ENCODE results near the gene SETX. TPM values are rescaled to one million over a fixed set of nuclear protein-coding genes. Genes with fewer than 3 reads are reported as not detected.

SETX gene
- total and polyA plus RNA-seq, 7 donors, result 8.8 to 58.2 (median 45.5) TPM

DNA sequence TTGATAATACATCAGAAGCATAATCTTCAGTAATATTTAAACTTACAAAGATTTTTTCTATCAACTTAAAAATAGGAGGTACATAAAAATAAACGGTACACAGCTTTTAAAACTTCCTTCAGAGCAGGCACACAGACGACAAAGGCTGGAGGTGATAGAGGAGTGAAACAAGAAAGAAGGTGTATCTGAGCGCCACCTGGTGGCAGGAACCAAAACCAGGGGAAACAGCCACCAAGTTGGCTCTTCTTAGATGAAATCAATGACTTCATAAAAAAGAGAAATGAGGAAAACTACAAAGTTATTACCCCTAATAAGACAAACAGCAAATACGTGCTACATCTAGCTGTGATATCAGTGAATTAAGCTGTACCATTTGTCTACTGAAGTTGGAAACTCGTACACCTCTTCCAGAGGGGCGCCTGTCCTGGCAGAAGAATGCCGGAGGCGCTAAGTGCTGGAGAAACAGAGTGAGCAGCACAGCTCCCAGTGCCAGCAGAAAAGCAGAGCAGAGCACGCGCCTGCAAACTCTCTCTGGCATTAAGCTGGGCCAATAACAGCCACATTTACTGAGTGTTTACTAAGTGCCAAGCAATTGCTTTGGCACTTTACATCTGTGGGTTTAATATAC lies 85.9 kb downstream of the SETX start:
- no peak overlapping the region for H3K27ac ChIP-seq
- peaks cover 6 to 94% (median 41%) of the 10 kb centered on the region in 4 donors for H3K36me3 ChIP-seq
- peak; percentile 78 for DNase-seq
- no peak overlapping the region for H3K4me3 ChIP-seq
- 58 to 59% methylated on average over 10 of the region's 10 CpGs for WGBS, 2 donors
- no peaks in the 10 kb centered on the region for H3K27me3 ChIP-seq
- no peaks in the 10 kb centered on the region for H3K4me1 ChIP-seq
- no peaks in the 10 kb centered on the region for H3K9me3 ChIP-seq
- intact Hi-C loops (cut with DNase I), result loop anchor here (2.0 kb wide), 1 partner anchor 506 kb away; no protein-coding TSS in a partner anchor
- TF ChIP-seq EP300 (IDR thresholded peaks at IDR 0.05), result no peak
- TF ChIP-seq, protein P1, sequence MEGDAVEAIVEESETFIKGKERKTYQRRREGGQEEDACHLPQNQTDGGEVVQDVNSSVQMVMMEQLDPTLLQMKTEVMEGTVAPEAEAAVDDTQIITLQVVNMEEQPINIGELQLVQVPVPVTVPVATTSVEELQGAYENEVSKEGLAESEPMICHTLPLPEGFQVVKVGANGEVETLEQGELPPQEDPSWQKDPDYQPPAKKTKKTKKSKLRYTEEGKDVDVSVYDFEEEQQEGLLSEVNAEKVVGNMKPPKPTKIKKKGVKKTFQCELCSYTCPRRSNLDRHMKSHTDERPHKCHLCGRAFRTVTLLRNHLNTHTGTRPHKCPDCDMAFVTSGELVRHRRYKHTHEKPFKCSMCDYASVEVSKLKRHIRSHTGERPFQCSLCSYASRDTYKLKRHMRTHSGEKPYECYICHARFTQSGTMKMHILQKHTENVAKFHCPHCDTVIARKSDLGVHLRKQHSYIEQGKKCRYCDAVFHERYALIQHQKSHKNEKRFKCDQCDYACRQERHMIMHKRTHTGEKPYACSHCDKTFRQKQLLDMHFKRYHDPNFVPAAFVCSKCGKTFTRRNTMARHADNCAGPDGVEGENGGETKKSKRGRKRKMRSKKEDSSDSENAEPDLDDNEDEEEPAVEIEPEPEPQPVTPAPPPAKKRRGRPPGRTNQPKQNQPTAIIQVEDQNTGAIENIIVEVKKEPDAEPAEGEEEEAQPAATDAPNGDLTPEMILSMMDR (IDR thresholded peaks at IDR 0.05), result peak; percentile 51 to 89 (median 73)

DNA sequence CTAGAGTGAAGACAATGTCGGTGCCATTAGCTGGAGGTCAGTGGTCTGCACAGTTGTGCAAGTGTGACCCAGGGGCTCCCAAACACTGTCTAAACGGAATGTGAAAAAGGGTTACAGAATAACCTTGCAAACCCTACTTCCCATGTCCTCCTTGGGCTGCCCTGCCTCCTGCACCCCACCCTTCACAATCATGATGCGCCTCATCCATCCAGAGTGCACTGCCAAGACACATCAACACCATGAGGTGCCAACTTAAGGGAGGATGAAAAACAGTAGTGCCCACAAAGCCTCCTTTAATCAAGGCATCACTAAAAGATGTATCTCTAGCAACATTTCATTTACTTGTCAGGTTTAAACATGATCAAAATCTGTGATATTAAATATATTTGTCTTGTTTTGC lies 87.1 kb downstream of the SETX start:
- H3K36me3 ChIP-seq, result peaks cover 10 to 94% (median 42%) of the 10 kb centered on the region in 4 donors
- 94 to 97% methylated on average over 3 of the region's 3 CpGs for WGBS, 2 donors
- H3K27me3 ChIP-seq, result no peaks in the 10 kb centered on the region
- H3K4me1 ChIP-seq, result no peaks in the 10 kb centered on the region
- DNase-seq, result no peak
- H3K4me3 ChIP-seq, result no peak overlapping the region
- TF ChIP-seq EP300 (IDR thresholded peaks at IDR 0.05) (no peak), POLR2AphosphoS5 (IDR thresholded peaks at IDR 0.05) (no peak), POLR2A (IDR thresholded peaks at IDR 0.05) (no peak)
- TF ChIP-seq, protein P1 (IDR thresholded peaks at IDR 0.05), result no peak
- no peak overlapping the region for H3K27ac ChIP-seq
- no peaks in the 10 kb centered on the region for H3K9me3 ChIP-seq
- intact Hi-C loops (cut with DNase I), result loop anchor here (2.0 kb wide), 1 partner anchor 505 kb away; no protein-coding TSS in a partner anchor

DNA sequence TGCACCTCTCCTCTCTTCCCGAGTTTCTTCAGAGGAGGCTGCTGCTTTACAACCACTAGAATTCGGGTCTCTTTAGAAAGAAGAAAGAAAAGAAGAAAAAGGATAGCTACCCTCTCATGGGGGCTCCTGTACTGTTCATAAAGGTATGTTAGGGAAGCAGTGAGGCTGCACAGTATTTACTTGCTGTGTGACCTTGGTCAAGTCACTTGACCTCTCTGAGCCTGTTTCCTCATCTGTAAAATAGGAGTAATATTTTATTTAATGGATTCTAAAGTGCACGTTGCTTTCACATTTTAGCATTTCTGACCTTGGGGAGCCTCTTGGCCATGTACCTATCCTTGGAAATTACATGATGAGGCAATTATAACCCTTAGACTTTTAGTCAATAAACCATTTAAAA lies 88.8 kb downstream of the SETX start:
- Histone ChIP-seq H3K4me1 (no peaks in the 10 kb centered on the region), H3K36me3 (peaks cover 10 to 90% (median 38%) of the 10 kb centered on the region in 4 donors), H3K27me3 (no peaks in the 10 kb centered on the region), H3K4me3 (no peak overlapping the region), H3K27ac (no peak overlapping the region), H3K9me3 (no peaks in the 10 kb centered on the region)
- no peak for DNase-seq
- TF ChIP-seq EP300 (IDR thresholded peaks at IDR 0.05), result no peak
- TF ChIP-seq, protein P1 (IDR thresholded peaks at IDR 0.05), result no peak
- TF ChIP-seq POLR2A (IDR thresholded peaks at IDR 0.05), result no peak
- TF ChIP-seq POLR2AphosphoS5 (IDR thresholded peaks at IDR 0.05), result no peak
- intact Hi-C loops (cut with DNase I), result no loop called here
- WGBS, 2 donors, result 87 to 88% methylated on average over 3 of the region's 3 CpGs

DNA sequence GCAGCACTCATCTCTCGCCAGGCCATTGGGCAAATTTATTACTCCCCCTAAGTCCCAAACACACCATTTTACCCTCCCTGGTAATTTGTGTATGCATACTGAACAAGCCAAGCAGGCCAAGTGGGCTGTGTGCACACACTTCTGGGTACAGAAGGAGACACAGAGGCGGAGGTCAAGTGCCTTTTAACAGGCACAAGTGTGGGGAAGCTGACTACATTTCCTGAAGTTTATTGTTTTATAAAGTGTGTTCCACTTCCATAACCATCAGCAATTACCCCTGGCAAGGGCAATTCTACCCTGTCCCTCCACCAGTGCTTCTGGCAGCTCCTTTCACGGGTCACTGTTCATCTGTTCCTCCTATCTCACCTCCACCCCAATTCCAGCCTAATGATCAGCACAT lies 93.9 kb downstream of the SETX start:
- WGBS, 2 donors, result 61 to 87% methylated on average over 3 of the region's 3 CpGs
- Histone ChIP-seq H3K27me3 (no peaks in the 10 kb centered on the region), H3K36me3 (peaks cover 10 to 40% (median 19%) of the 10 kb centered on the region in 4 donors), H3K4me3 (no peak overlapping the region), H3K9me3 (no peaks in the 10 kb centered on the region), H3K4me1 (peaks cover 0 to 8% (median 7%) of the 10 kb centered on the region in 4 donors), H3K27ac (no peak overlapping the region)
- intact Hi-C loops (cut with DNase I), result no loop called here
- TF ChIP-seq POLR2AphosphoS5 (IDR thresholded peaks at IDR 0.05) (peak in 1 of 4 donors; percentile 4), POLR2A (IDR thresholded peaks at IDR 0.05) (no peak)
- DNase-seq, result no peak

DNA sequence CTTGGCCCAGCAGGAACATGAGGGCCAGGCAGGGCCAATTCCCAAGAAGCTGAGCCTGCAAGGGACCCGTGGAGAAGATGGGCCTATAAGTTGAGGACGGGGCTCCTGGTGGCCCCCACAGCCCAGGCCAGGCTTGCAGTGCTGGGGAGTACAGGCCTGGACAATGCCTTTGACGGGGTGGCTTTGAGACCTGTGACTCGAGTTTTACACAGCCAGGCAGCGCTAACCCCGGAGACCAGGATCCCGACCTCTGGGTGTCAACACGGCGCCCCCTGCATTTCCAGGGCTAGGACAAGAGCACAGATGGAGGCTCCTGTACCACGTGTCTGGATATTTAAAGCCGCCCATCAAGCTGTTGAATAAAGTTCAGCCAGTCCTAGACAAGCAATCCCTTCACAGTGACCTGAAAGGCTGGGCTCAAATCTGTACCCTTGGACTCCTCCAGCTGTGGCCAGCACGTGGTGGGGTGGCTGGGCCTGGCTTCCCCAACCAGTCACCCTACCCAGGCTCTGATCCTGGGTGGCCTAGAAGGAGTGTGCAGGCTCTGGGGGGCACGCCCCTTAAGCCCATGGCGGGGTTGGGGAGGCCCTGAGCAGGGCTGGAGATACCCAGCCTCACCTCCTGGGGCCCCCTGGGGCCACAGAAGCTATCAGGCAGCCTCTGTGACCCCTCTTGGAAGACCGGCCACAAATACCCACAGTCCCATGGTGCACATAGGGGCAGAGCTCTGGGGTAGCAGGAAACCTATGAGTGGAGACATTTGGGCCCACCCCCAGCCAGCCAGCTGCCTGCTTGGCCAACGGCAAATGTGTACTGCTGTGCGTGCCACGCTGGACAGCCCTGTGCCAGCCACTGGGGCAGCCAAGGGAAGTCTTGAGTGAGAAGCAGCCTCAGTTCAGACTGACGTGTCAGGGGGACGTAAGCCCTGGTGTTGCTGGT lies 104.2 kb downstream of the SETX start:
- peaks cover 0 to 7% (median 5%) of the 10 kb centered on the region in 4 donors for H3K4me1 ChIP-seq
- intact Hi-C loops (cut with DNase I), result no loop called here
- H3K9me3 ChIP-seq, result no peaks in the 10 kb centered on the region
- no peak overlapping the region for H3K27ac ChIP-seq
- H3K36me3 ChIP-seq, result no peaks in the 10 kb centered on the region
- DNase-seq, result no peak
- H3K4me3 ChIP-seq, result no peak overlapping the region
- TF ChIP-seq, protein P1 (IDR thresholded peaks at IDR 0.05), result no peak
- TF ChIP-seq POLR2AphosphoS5 (IDR thresholded peaks at IDR 0.05) (no peak), POLR2A (IDR thresholded peaks at IDR 0.05) (no peak), EP300 (IDR thresholded peaks at IDR 0.05) (no peak)
- H3K27me3 ChIP-seq, result peaks cover 0 to 16% (median 0%) of the 10 kb centered on the region in 3 donors
- 88 to 90% methylated on average over 20 of the region's 20 CpGs for WGBS, 2 donors

Data from sigmoid colon (tissue), 7 donors.